Measurements from ENCODE around the gene FSD2. TPM values are rescaled to one million over a fixed set of nuclear protein-coding genes. Genes with fewer than 3 reads are reported as not detected.

The FSD2 gene
- total and polyA plus RNA-seq, 10 of the 15 experiments (the other 5 are each of a cell fraction or from before 2014, with no cell fraction given): under 0.01 to 0.39 (median 0.07) TPM; not detected in 3

- no peak for TF ChIP-seq ZNF622 (IDR thresholded peaks at IDR 0.05)
These were observed 6.6 kb downstream of the FSD2 start (continued) for GRCh38 chr15:82799183-82799841.

DNA sequence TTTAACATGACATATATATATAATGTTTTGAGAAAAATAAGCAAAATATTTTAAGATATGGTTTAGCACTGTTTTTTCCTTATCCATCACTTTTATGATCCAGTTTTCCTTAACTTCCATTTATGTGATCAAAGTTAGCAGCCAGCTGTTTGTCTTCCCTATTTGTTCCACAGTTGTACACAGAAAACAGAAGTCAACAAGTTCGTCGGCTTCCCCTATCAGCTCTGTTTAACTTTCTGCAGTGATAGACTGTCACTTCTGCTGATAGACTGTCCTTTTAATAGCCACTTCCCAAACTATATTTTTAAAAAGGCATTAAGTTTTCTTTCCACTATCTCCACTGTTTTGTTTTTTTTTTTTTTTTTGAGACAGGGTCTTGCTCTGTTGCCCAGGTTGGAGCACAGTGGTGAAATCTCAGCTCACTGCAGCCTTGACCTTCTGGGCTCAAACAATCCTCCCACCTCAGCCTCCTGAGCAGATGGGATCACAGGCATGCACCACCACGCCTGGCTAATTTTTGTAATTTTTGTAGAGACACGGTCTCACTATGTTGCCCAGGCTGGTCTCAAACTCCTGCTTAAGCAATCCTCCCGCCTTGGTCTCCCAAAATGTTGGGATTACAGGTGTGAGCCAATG lies 7.2 kb downstream of the FSD2 start:
- ATAC-seq: no peak
- H3K4me2 ChIP-seq (ENCODE audit: control insufficient read depth, insufficient read depth): no peak overlapping the region
- no peaks in the 10 kb centered on the region for H3K36me3 ChIP-seq (ENCODE audit: control insufficient read depth in 2 of 2, insufficient read depth in 2 of 2, low read length in 1 of 2)
- TF ChIP-seq, protein P1, sequence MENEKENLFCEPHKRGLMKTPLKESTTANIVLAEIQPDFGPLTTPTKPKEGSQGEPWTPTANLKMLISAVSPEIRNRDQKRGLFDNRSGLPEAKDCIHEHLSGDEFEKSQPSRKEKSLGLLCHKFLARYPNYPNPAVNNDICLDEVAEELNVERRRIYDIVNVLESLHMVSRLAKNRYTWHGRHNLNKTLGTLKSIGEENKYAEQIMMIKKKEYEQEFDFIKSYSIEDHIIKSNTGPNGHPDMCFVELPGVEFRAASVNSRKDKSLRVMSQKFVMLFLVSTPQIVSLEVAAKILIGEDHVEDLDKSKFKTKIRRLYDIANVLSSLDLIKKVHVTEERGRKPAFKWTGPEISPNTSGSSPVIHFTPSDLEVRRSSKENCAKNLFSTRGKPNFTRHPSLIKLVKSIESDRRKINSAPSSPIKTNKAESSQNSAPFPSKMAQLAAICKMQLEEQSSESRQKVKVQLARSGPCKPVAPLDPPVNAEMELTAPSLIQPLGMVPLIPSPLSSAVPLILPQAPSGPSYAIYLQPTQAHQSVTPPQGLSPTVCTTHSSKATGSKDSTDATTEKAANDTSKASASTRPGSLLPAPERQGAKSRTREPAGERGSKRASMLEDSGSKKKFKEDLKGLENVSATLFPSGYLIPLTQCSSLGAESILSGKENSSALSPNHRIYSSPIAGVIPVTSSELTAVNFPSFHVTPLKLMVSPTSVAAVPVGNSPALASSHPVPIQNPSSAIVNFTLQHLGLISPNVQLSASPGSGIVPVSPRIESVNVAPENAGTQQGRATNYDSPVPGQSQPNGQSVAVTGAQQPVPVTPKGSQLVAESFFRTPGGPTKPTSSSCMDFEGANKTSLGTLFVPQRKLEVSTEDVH (IDR thresholded peaks at IDR 0.05; ENCODE audit: low read depth, partially characterized antibody): no peak
- no peak for TF ChIP-seq ATF3 (IDR thresholded peaks at IDR 0.05; ENCODE audit: borderline replicate concordance, extremely low read depth, low read depth, low read length)
- no peak for TF ChIP-seq ASH2L (IDR thresholded peaks at IDR 0.05; ENCODE audit: borderline replicate concordance, low read depth)
- no peak for TF ChIP-seq RCOR1 (conservative IDR thresholded peaks at IDR 0.05; ENCODE audit: low read depth, low read length)
- TF ChIP-seq, protein P2, sequence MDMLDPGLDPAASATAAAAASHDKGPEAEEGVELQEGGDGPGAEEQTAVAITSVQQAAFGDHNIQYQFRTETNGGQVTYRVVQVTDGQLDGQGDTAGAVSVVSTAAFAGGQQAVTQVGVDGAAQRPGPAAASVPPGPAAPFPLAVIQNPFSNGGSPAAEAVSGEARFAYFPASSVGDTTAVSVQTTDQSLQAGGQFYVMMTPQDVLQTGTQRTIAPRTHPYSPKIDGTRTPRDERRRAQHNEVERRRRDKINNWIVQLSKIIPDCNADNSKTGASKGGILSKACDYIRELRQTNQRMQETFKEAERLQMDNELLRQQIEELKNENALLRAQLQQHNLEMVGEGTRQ (IDR thresholded peaks at IDR 0.05; ENCODE audit: borderline replicate concordance, low read depth, low read length): no peak
- TF ChIP-seq SREBF1 (IDR thresholded peaks at IDR 0.05; ENCODE audit: low read length): no peak
- no peak for TF ChIP-seq NR2F1 (conservative IDR thresholded peaks at IDR 0.05)
- SMC1A ChIA-PET (ENCODE audit: uncharacterized antibody, unreplicated experiment): interaction anchor here (0.9 kb wide), 1 partner anchor 47 kb away, joined by 3 read pairs; no protein-coding TSS in a partner anchor
- no peak overlapping the region for H3K27ac ChIP-seq (ENCODE audit: control insufficient read depth, insufficient read depth)
- POLR2A ChIA-PET: interaction anchor here (0.6 to 0.7 kb wide), 2 partner anchors 13 to 1839 kb away, joined by 3 to 5 read pairs; no protein-coding TSS in a partner anchor
- H3K9ac ChIP-seq (ENCODE audit: control insufficient read depth, insufficient read depth, low read length): no peak overlapping the region
- RAD21 ChIA-PET (ENCODE audit: unreplicated experiment): no interaction called here
- no peaks in the 10 kb centered on the region for H4K20me1 ChIP-seq (ENCODE audit: control insufficient read depth, insufficient read depth)
- no peak for FAIRE-seq
- no peaks in the 10 kb centered on the region for H3K79me2 ChIP-seq (ENCODE audit: control insufficient read depth, insufficient read depth, low read length)
- DNase-seq (ENCODE audit: low read depth, low spot score): no peak
- BruUV-seq (replicated peaks): no TSS peak
- intact Hi-C loops (cut with micrococcal nuclease; ENCODE audit: unreplicated experiment) (no loop called here), in situ Hi-C loops (cut with MboI) (no loop called here)
- H3K4me1 ChIP-seq (ENCODE audit: control insufficient read depth, insufficient read depth, low read length): no peaks in the 10 kb centered on the region; the same call in none of the 2 replicates
- CTCF ChIA-PET: no interaction called here
- H2AFZ ChIP-seq (ENCODE audit: control insufficient read depth, low read depth, low read length): no peak overlapping the region
- peaks cover 0 to 6% of the 10 kb centered on the region in 2 experiments; a peak in 1 of 4 replicates for H3K27me3 ChIP-seq (replicated peaks in 1 of 2; ENCODE audit: control insufficient read depth in 2 of 2, insufficient read depth in 2 of 2, low read length in 1 of 2)
- H3K4me3 ChIP-seq: no peak overlapping the region
- H3K9me3 ChIP-seq (replicated peaks; ENCODE audit: control insufficient read depth, insufficient read depth, low read length): no peaks in the 10 kb centered on the region
- 44% methylated on average over 5 of the region's 5 CpGs for WGBS (ENCODE audit: insufficient coverage, insufficient replicate concordance, low lambda C conversion rate, missing lambda C conversion rate)

All from GM12878 (cell line).